NT2/D1 (cell line): ENCODE results near the gene PNKD.

Source experiments
- DNase-seq: peaks from one replicate; pipeline ENCODE4 v3.0.0-alpha.2; 2011; ENCODE audit warnings: low read depth, low spot score
- H3K27me3 ChIP-seq: 2 replicates; pipeline ENCODE4 v1.6.0; 2011; ENCODE audit warnings: mild to moderate bottlenecking; ENCODE audit not compliant: insufficient read length, insufficient read depth
- H3K36me3 ChIP-seq: 2 replicates; pipeline ENCODE4 v1.6.1; 2011; ENCODE audit warnings: mild to moderate bottlenecking, low read length, mixed read lengths; ENCODE audit not compliant: insufficient read depth, insufficient read length
- H3K4me1 ChIP-seq: 2 replicates; pipeline ENCODE4 v1.5.1; 2011; ENCODE audit not compliant: insufficient read depth, insufficient read length
- H3K4me3 ChIP-seq: 2 replicates; pipeline ENCODE4 v1.5.1; 2011; ENCODE audit warnings: low read depth; ENCODE audit not compliant: insufficient read length
- H3K9ac ChIP-seq: 2 replicates; pipeline ENCODE4 v1.6.0; 2011; ENCODE audit warnings: low read depth; ENCODE audit not compliant: insufficient read length
- H3K9me3 ChIP-seq: 2 replicates; pipeline ENCODE4 v1.5.1; 2011; ENCODE audit warnings: mild to moderate bottlenecking, low read length; ENCODE audit not compliant: insufficient read depth
- SUZ12 ChIP-seq: IDR thresholded peaks from 2 replicates; pipeline ENCODE4 v1.6.1; 2011; ENCODE audit not compliant: insufficient read length, insufficient read depth; ENCODE audit errors: extremely low read depth
- YY1 ChIP-seq: IDR thresholded peaks from 2 replicates; pipeline ENCODE4 v1.6.1; 2011; ENCODE audit not compliant: insufficient read length, insufficient read depth
- ZNF274 ChIP-seq: IDR thresholded peaks from 2 replicates; pipeline ENCODE4 v1.6.1; 2011; ENCODE audit warnings: mild to moderate bottlenecking, low read depth, low read length

PNKD gene

GRCh38 chr2:218244204-218244603 lies 26.1 kb upstream of the PNKD start:
- Histone ChIP-seq H3K4me3 (no peak overlapping the region), H3K9ac (no peak overlapping the region), H3K36me3 (peaks cover 91% of the 10 kb centered on the region), H3K4me1 (no peaks in the 10 kb centered on the region), H3K27me3 (no peaks in the 10 kb centered on the region), H3K9me3 (no peaks in the 10 kb centered on the region)
- DNase-seq: no peak
- TF ChIP-seq SUZ12 (no peak), ZNF274 (no peak), YY1 (no peak)

- Histone ChIP-seq H3K4me1 (no peaks in the 10 kb centered on the region), H3K27me3 (no peaks in the 10 kb centered on the region), H3K9me3 (no peaks in the 10 kb centered on the region), H3K36me3 (peaks cover 93% of the 10 kb centered on the region), H3K4me3 (no peak overlapping the region), H3K9ac (no peak overlapping the region)
- DNase-seq: no peak
- TF ChIP-seq YY1 (no peak), SUZ12 (no peak), ZNF274 (no peak)
These were observed 25.7 kb upstream of the PNKD start for GRCh38 chr2:218244665-218245064.

GRCh38 chr2:218245214-218245613 lies 25.1 kb upstream of the PNKD start:
- Histone ChIP-seq H3K9me3 (no peaks in the 10 kb centered on the region), H3K36me3 (peaks cover 96% of the 10 kb centered on the region), H3K4me1 (no peaks in the 10 kb centered on the region), H3K4me3 (no peak overlapping the region), H3K9ac (no peak overlapping the region), H3K27me3 (no peaks in the 10 kb centered on the region)
- TF ChIP-seq YY1 (no peak), SUZ12 (no peak), ZNF274 (no peak)
- no peak for DNase-seq

GRCh38 chr2:218249691-218250090 lies 20.6 kb upstream of the PNKD start:
- Histone ChIP-seq H3K9me3 (no peaks in the 10 kb centered on the region), H3K9ac (no peak overlapping the region), H3K27me3 (no peaks in the 10 kb centered on the region), H3K4me1 (no peaks in the 10 kb centered on the region), H3K4me3 (no peak overlapping the region), H3K36me3 (peaks cover 98% of the 10 kb centered on the region)
- TF ChIP-seq SUZ12 (no peak), YY1 (no peak), ZNF274 (no peak)
- DNase-seq: no peak

- Histone ChIP-seq H3K4me1 (no peaks in the 10 kb centered on the region), H3K27me3 (no peaks in the 10 kb centered on the region), H3K36me3 (peaks cover 88% of the 10 kb centered on the region), H3K9me3 (no peaks in the 10 kb centered on the region), H3K4me3 (no peak overlapping the region), H3K9ac (no peak overlapping the region)
- TF ChIP-seq YY1: no peak
- no peak for TF ChIP-seq ZNF274
- no peak for TF ChIP-seq SUZ12
- no peak for DNase-seq
These were observed 17.6 kb upstream of the PNKD start for GRCh38 chr2:218252509-218253231.

DNA sequence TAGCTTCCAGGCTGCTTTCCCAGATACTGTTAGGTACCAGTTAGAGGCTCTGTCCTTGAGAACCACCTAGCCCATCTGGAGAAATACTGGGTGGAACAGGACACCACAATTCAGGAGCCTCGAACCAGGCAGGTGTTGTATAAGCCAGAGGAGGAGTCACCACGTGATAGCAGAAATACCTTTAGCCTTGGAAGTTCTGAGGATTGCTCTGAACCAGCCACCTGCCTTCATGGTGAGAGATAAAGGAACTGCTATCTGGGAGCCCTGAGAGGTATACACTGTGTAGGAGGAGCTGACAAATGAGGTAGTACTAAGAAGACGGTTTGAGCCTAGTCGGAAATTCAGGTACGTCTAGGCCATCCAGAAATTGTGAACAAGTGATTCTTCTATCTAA lies 17.1 kb upstream of the PNKD start:
- no peak overlapping the region for H3K4me3 ChIP-seq
- no peaks in the 10 kb centered on the region for H3K27me3 ChIP-seq
- H3K36me3 ChIP-seq: peaks cover 82% of the 10 kb centered on the region
- no peak overlapping the region for H3K9ac ChIP-seq
- no peaks in the 10 kb centered on the region for H3K4me1 ChIP-seq
- no peak for DNase-seq
- TF ChIP-seq SUZ12: no peak
- no peak for TF ChIP-seq YY1
- no peak for TF ChIP-seq ZNF274
- H3K9me3 ChIP-seq: no peaks in the 10 kb centered on the region

DNA sequence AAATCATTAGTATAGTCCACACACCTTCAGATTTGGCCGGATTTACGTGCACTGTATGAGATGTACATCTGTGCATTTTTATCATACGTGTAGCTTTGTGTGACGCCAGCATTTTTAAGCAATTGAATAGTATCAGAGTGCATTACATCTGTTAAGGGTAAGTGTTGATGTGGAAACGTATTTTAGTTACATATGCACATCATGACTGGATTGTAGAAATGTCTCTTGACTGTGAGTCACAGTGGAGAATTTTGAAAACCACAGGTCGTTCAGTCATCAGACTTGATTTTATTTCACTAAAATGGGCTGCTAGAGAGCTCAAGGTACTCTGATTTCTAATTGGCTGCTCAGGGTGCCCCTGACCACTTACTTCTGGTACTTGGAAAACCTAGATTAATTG lies 14.9 kb upstream of the PNKD start:
- no peak for DNase-seq
- H3K4me1 ChIP-seq: peaks cover 14% of the 10 kb centered on the region
- TF ChIP-seq ZNF274 (no peak), YY1 (no peak), SUZ12 (no peak)
- H3K4me3 ChIP-seq: no peak overlapping the region
- H3K36me3 ChIP-seq: peaks cover 61% of the 10 kb centered on the region
- H3K9me3 ChIP-seq: no peaks in the 10 kb centered on the region
- H3K27me3 ChIP-seq: no peaks in the 10 kb centered on the region
- H3K9ac ChIP-seq: no peak overlapping the region
